ENCODE data around the gene PPP1R12B.

PPP1R12B gene

GRCh38 chr1:202571719-202572339 is 223.3 kb downstream of the PPP1R12B start:
- no peak overlapping the region for H3K27ac ChIP-seq (ENCODE audit: low read depth, low read length)
- H4K20me1 ChIP-seq (ENCODE audit: control insufficient read depth, insufficient read depth, low read depth, low read length): no peaks in the 10 kb centered on the region
- no peaks in the 10 kb centered on the region for H3K9me2 ChIP-seq (replicated peaks; ENCODE audit: control insufficient read depth, low read length)
- H3K27me3 ChIP-seq (ENCODE audit: control insufficient read depth, low read length): no peaks in the 10 kb centered on the region
- H3K4me2 ChIP-seq (ENCODE audit: low read length): no peak overlapping the region
- H3K79me2 ChIP-seq (ENCODE audit: control insufficient read depth, low read length): no peaks in the 10 kb centered on the region
- H3K4me1 ChIP-seq (ENCODE audit: control insufficient read depth, low read length): peaks cover 4% of the 10 kb centered on the region
- no peaks in the 10 kb centered on the region for H3K9me3 ChIP-seq (ENCODE audit: control insufficient read depth, insufficient read depth, low read length)
- H3F3A ChIP-seq (ENCODE audit: control insufficient read depth, insufficient read depth): no peaks in the 10 kb centered on the region
- no peak overlapping the region for H3K4me3 ChIP-seq (ENCODE audit: low read length)
- 0 out of 2 replicates have a peak, but pooled peaks cover 3% of the 10 kb centered on the region for H3K36me3 ChIP-seq (ENCODE audit: control insufficient read depth, low read length)
- TF ChIP-seq CTCF (IDR thresholded peaks at IDR 0.05; ENCODE audit: low read depth, low read length, poor library complexity, severe bottlenecking): peak; percentile 82
- no peak for TF ChIP-seq EZH2phosphoT487 (IDR thresholded peaks at IDR 0.05; ENCODE audit: borderline replicate concordance, low read length)

- no peaks in the 10 kb centered on the region for H3K9me2 ChIP-seq (replicated peaks; ENCODE audit: control insufficient read depth, low read length)
- no peaks in the 10 kb centered on the region for H3K27me3 ChIP-seq (ENCODE audit: control insufficient read depth, low read length)
- H3K36me3 ChIP-seq (ENCODE audit: control insufficient read depth, low read length): 0 out of 2 replicates have a peak, but pooled peaks cover under 1% of the 10 kb centered on the region
Measured at GRCh38 chr1:202572867-202573266, 224.4 kb downstream of the PPP1R12B start.

DNA sequence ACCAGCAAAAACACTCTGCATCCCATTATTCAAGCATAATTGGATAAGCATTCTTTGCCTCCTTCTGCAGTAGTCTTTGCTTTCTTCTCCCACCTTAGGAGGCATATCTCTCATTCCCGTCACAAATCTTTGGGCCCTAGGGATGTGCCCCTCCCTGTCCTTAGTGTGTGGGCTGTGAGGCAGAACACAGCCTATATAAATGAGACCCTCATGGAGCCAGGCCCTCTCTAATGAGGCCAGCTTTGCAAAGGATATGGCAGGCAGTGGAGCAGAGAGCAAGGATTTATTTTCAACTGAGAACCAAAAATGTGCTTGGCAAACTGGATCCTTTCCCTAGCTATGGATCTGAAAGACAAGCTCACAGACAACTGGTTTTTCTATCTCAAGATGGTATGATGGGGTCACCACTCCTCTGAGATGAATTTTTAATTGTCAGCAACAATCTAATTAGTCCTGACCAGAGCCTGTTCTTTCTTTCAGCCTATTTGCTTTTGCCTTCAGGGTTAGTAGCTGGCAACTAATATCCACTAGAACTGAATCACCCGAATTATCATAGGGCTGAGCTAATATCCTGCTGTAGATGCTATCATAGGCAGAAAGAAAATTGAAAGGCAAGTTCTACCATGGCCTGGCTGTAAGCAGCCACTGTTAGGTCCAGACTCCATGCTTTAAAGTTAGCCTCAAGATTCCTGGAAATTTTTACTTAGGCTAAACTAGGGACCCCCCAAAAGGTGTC is 227.6 kb downstream of the PPP1R12B start:
- Histone ChIP-seq H3K9me3 (ENCODE audit: control insufficient read depth, insufficient read depth, low read length) (no peaks in the 10 kb centered on the region), H3K4me2 (ENCODE audit: low read length) (no peak overlapping the region), H3K36me3 (ENCODE audit: control insufficient read depth, low read length) (no peaks in the 10 kb centered on the region), H3F3A (ENCODE audit: control insufficient read depth, insufficient read depth) (no peaks in the 10 kb centered on the region), H3K79me2 (ENCODE audit: control insufficient read depth, low read length) (no peaks in the 10 kb centered on the region), H3K27ac (ENCODE audit: low read depth, low read length) (no peak overlapping the region), H4K20me1 (ENCODE audit: control insufficient read depth, insufficient read depth, low read depth, low read length) (no peaks in the 10 kb centered on the region; the same call in 1 of the 2 replicates), H3K4me3 (ENCODE audit: low read length) (no peak overlapping the region), H3K27me3 (ENCODE audit: control insufficient read depth, low read length) (no peaks in the 10 kb centered on the region), H3K9me2 (replicated peaks; ENCODE audit: control insufficient read depth, low read length) (no peaks in the 10 kb centered on the region), H3K4me1 (ENCODE audit: control insufficient read depth, low read length) (no peaks in the 10 kb centered on the region)
- TF ChIP-seq CTCF (IDR thresholded peaks at IDR 0.05; ENCODE audit: low read depth, low read length, poor library complexity, severe bottlenecking) (no peak), EZH2phosphoT487 (IDR thresholded peaks at IDR 0.05; ENCODE audit: borderline replicate concordance, low read length) (no peak)

More at GRCh38 chr1:202572867-202573266, 224.4 kb downstream of the PPP1R12B start:
- Histone ChIP-seq H3K79me2 (ENCODE audit: control insufficient read depth, low read length) (no peaks in the 10 kb centered on the region), H3K4me2 (ENCODE audit: low read length) (no peak overlapping the region), H3K4me3 (ENCODE audit: low read length) (no peak overlapping the region), H4K20me1 (ENCODE audit: control insufficient read depth, insufficient read depth, low read depth, low read length) (no peaks in the 10 kb centered on the region), H3K27ac (ENCODE audit: low read depth, low read length) (no peak overlapping the region), H3F3A (ENCODE audit: control insufficient read depth, insufficient read depth) (no peaks in the 10 kb centered on the region), H3K4me1 (ENCODE audit: control insufficient read depth, low read length) (no peaks in the 10 kb centered on the region), H3K9me3 (ENCODE audit: control insufficient read depth, insufficient read depth, low read length) (no peaks in the 10 kb centered on the region)
- no peak for TF ChIP-seq CTCF (IDR thresholded peaks at IDR 0.05; ENCODE audit: low read depth, low read length, poor library complexity, severe bottlenecking)
- TF ChIP-seq EZH2phosphoT487 (IDR thresholded peaks at IDR 0.05; ENCODE audit: borderline replicate concordance, low read length): no peak
